IMR-90 (cell line): ENCODE data around the gene PTN. TPM values are rescaled to one million over a fixed set of nuclear protein-coding genes. Genes with fewer than 3 reads are reported as not detected.

Source experiments
- ATAC-seq: fragments of 200-7000 bp; cut with Tn5 transposase; 2 replicates; pipeline ENCODE4 v1.9.1; 2020; ENCODE audit warnings: low read depth, mild to moderate bottlenecking, moderate library complexity
- BruUV-seq: library from RNA; stranded (reverse); fragments of 400-500 nt; replicated peaks from 2 replicates; lab custom pipeline; 2021; lab: Mats Ljungman, UMichigan
- CTCF ChIA-PET: fragments of 300-600 bp; formaldehyde crosslinking; extraction: SDS; loops from one replicate; lab custom pipeline; 2021; ENCODE audit warnings: antibody characterized with exemption; lab: Yijun Ruan, JAX
- POLR2A ChIA-PET: fragments of 300-600 bp; sonication (Branson Sonifier 250); formaldehyde crosslinking; loops from one replicate; lab custom pipeline; 2022; ENCODE audit warnings: antibody characterized with exemption; ENCODE audit not compliant: unreplicated experiment; lab: Charles Lee
- DNase-seq: peaks from one replicate; pipeline ENCODE4 v3.0.0; 2013
- H2AFZ ChIP-seq: replicated peaks from 2 replicates; pipeline ENCODE3; 2013; ENCODE audit warnings: low read length, mild to moderate bottlenecking; ENCODE audit not compliant: poor library complexity
- H2AK5ac ChIP-seq: 2 replicates; pipeline ENCODE4 v1.6.1; 2013; ENCODE audit warnings: low read depth, low read length, inconsistent platforms
- H2AK9ac ChIP-seq: replicated peaks from 2 replicates; pipeline ENCODE3; 2013; ENCODE audit warnings: mild to moderate bottlenecking, low read depth, low read length, moderate library complexity; ENCODE audit not compliant: poor library complexity
- H2BK120ac ChIP-seq: 2 replicates; pipeline ENCODE4 v1.6.1; 2013; ENCODE audit warnings: low read depth, low read length, inconsistent platforms
- H2BK15ac ChIP-seq: 3 replicates; pipeline ENCODE4 v1.6.1; 2013; ENCODE audit warnings: low read depth, low read length, inconsistent platforms
- H2BK20ac ChIP-seq: 2 replicates; pipeline ENCODE4 v1.6.1; 2013; ENCODE audit warnings: low read depth, mild to moderate bottlenecking, inconsistent platforms, low read length, moderate library complexity
- H2BK5ac ChIP-seq: 2 replicates; pipeline ENCODE4 v1.6.1; 2013; ENCODE audit warnings: mild to moderate bottlenecking, low read depth, low read length, inconsistent platforms; ENCODE audit not compliant: poor library complexity, severe bottlenecking
- H3K14ac ChIP-seq: replicated peaks from 2 replicates; pipeline ENCODE4 v1.6.1; 2013; ENCODE audit warnings: low read depth, low read length, inconsistent platforms
- H3K18ac ChIP-seq: 2 replicates; pipeline ENCODE4 v1.6.1; 2013; ENCODE audit warnings: low read depth, low read length, control low read depth
- H3K23ac ChIP-seq: 2 replicates; pipeline ENCODE4 v1.6.1; 2013; ENCODE audit warnings: low read depth, low read length, inconsistent platforms
- H3K27ac ChIP-seq: 2 replicates; pipeline ENCODE4 v1.5.1; 2013; ENCODE audit warnings: mild to moderate bottlenecking, control low read depth, low read length; ENCODE audit not compliant: insufficient read depth
- H3K27me3 ChIP-seq: 2 replicates; pipeline ENCODE4 v1.6.1; 2013; ENCODE audit warnings: low read length; ENCODE audit not compliant: control insufficient read depth, insufficient read depth
- H3K36me3 ChIP-seq: 2 replicates; pipeline ENCODE4 v1.6.1; 2013; ENCODE audit warnings: low read length, mixed read lengths; ENCODE audit not compliant: control insufficient read depth, insufficient read depth
- H3K4ac ChIP-seq: 2 replicates; pipeline ENCODE4 v1.6.1; 2013; ENCODE audit warnings: low read depth, low read length, inconsistent platforms
- H3K4me1 ChIP-seq: 2 replicates; pipeline ENCODE4 v1.6.1; 2013; ENCODE audit warnings: low read length, mixed read lengths; ENCODE audit not compliant: control insufficient read depth, insufficient read depth
- H3K4me2 ChIP-seq: 2 replicates; pipeline ENCODE4 v1.6.1; 2013; ENCODE audit warnings: low read depth, mild to moderate bottlenecking, control low read depth, low read length, moderate library complexity
- H3K4me3 ChIP-seq: 2 replicates; pipeline ENCODE4 v1.5.1; 2013; ENCODE audit warnings: low read depth, mild to moderate bottlenecking, control low read depth, low read length, moderate library complexity; ENCODE audit not compliant: insufficient read depth
- H3K56ac ChIP-seq: 2 replicates; pipeline ENCODE4 v1.6.1; 2013; ENCODE audit warnings: low read length, inconsistent platforms; ENCODE audit not compliant: insufficient read depth; ENCODE audit errors: extremely low read depth
- H3K79me1 ChIP-seq, 2 experiments: 2 replicates each; pipeline ENCODE4 v1.6.1; 2013; ENCODE audit warnings: low read length in 2 of 2, inconsistent platforms in 1 of 2, low read depth in 1 of 2
- H3K9ac ChIP-seq: 2 replicates; pipeline ENCODE4 v1.6.1; 2013; ENCODE audit warnings: low read depth, low read length, control low read depth
- H3K9me1 ChIP-seq: 2 replicates; pipeline ENCODE4 v1.6.1; 2013; ENCODE audit warnings: low read length, inconsistent platforms; ENCODE audit not compliant: insufficient read depth
- H3K9me3 ChIP-seq: 2 replicates; pipeline ENCODE4 v1.6.1; 2013; ENCODE audit warnings: low read length; ENCODE audit not compliant: control insufficient read depth, insufficient read depth
- H4K20me1 ChIP-seq: 2 replicates; pipeline ENCODE4 v1.6.1; 2013; ENCODE audit warnings: low read length, inconsistent platforms; ENCODE audit not compliant: insufficient read depth
- H4K5ac ChIP-seq: 2 replicates; pipeline ENCODE4 v1.6.1; 2013; ENCODE audit warnings: mild to moderate bottlenecking, low read depth, low read length, control low read depth
- H4K8ac ChIP-seq, 2 experiments: 2 replicates each; pipeline ENCODE4 v1.6.1; 2013; ENCODE audit warnings: low read depth in 2 of 2, low read length in 2 of 2, control low read depth in 1 of 2, inconsistent platforms in 1 of 2
- H4K91ac ChIP-seq: 2 replicates; pipeline ENCODE4 v1.6.1; 2013; ENCODE audit warnings: low read depth, low read length, inconsistent platforms; ENCODE audit not compliant: insufficient read depth
- BHLHE40 ChIP-seq: fragments of 150-350 bp; IDR thresholded peaks from 2 replicates; pipeline ENCODE4 v1.6.1; 2016; ENCODE audit warnings: mild to moderate bottlenecking, low read depth, low read length
- CTCF ChIP-seq: conservative IDR thresholded peaks from 2 replicates; pipeline ENCODE4 v1.5.1; 2012; ENCODE audit warnings: mild to moderate bottlenecking, low read depth, low read length, improper control_type of control experiment
- ELK1 ChIP-seq: fragments of 150-350 bp; IDR thresholded peaks from 2 replicates; pipeline ENCODE4 v1.6.1; 2016; ENCODE audit warnings: low read depth, mild to moderate bottlenecking, low read length, moderate library complexity, borderline replicate concordance
- FOS ChIP-seq: fragments of 150-350 bp; IDR thresholded peaks from 2 replicates; pipeline ENCODE4 v1.6.1; 2016; ENCODE audit warnings: low read depth, low read length
- MAFK ChIP-seq: IDR thresholded peaks from 2 replicates; pipeline ENCODE4 v1.6.1; 2012; ENCODE audit warnings: low read depth, low read length, improper control_type of control experiment
- MAZ ChIP-seq: IDR thresholded peaks from 2 replicates; pipeline ENCODE4 v1.6.1; 2012; ENCODE audit warnings: low read depth, mild to moderate bottlenecking, low read length, improper control_type of control experiment, moderate library complexity, borderline replicate concordance
- MXI1 ChIP-seq: IDR thresholded peaks from 2 replicates; pipeline ENCODE4 v1.6.1; 2012; ENCODE audit warnings: low read depth, mild to moderate bottlenecking, low read length, moderate library complexity, borderline replicate concordance
- NFE2L2 ChIP-seq: fragments of 150-350 bp; IDR thresholded peaks from 2 replicates; pipeline ENCODE4 v1.6.1; 2016; ENCODE audit warnings: low read depth, mild to moderate bottlenecking, low read length
- POLR2A ChIP-seq: IDR thresholded peaks from 2 replicates; pipeline ENCODE4 v1.6.1; 2012; ENCODE audit warnings: mild to moderate bottlenecking, low read depth, low read length
- RAD21 ChIP-seq: IDR thresholded peaks from 2 replicates; pipeline ENCODE4 v1.6.1; 2012; ENCODE audit warnings: low read length, improper control_type of control experiment
- RCOR1 ChIP-seq: IDR thresholded peaks from 2 replicates; pipeline ENCODE4 v1.6.1; 2012; ENCODE audit warnings: mild to moderate bottlenecking, low read length, improper control_type of control experiment; ENCODE audit not compliant: insufficient replicate concordance
- SMC3 ChIP-seq: fragments of 150-350 bp; IDR thresholded peaks from 2 replicates; pipeline ENCODE4 v1.6.1; 2016; ENCODE audit warnings: low read depth, mild to moderate bottlenecking, antibody characterized with exemption, low read length, moderate library complexity
- WGBS, 2 experiments: methylation state at CpG; one replicate each; pipeline versions ENCODE4 v1.1.5 to v1.1.7; 2013; ENCODE audit warnings: missing lambda C conversion rate in 2 of 2; ENCODE audit not compliant: insufficient read length in 1 of 2; ENCODE audit errors: extremely low coverage in 2 of 2; 5-methylcytosine and 5-hydroxymethylcytosine counted together
- dilution Hi-C: fragments of 300-500 bp; cut with HindIII; formaldehyde crosslinking; loops from one replicate; pipeline ENCODE4 v1.14.3; 2018; ENCODE audit warnings: low sequenced_read_pairs; ENCODE audit not compliant: unreplicated experiment
- in situ Hi-C: fragments of 300-500 bp; cut with MboI; formaldehyde crosslinking; loops from 3 replicates; pipeline ENCODE4 v1.14.3; 2019; ENCODE audit warnings: low sequenced_read_pairs, inconsistent platforms, mixed read lengths
- intact Hi-C: fragments of 100-400 bp; cut with micrococcal nuclease; formaldehyde crosslinking; loops from 2 replicates; pipeline ENCODE4 v1.10.0; 2022
- polyA plus RNA-seq, 3 experiments: library from polyadenylated mRNA; depleted of rRNA; stranded (reverse); fragments of >200 nt; gene quantifications; 2 replicates each; pipeline ENCODE4 v1.2.3, GENCODE V29; 2012; ENCODE audit warnings: low replicate concordance in 1 of 3
- total RNA-seq: library from RNA; depleted of rRNA; stranded (reverse); fragments of >200 nt; gene quantifications from 2 replicates; pipeline ENCODE4 v1.2.3, GENCODE V29; 2012
- TF ChIP-seq, protein P1 (sequence below): fragments of 150-350 bp; IDR thresholded peaks from 2 replicates; pipeline ENCODE4 v1.6.1; 2017; ENCODE audit warnings: mild to moderate bottlenecking, antibody characterized with exemption, low read length, low read depth

Gene PTN
- total and polyA plus RNA-seq, 2 of the 4 experiments (the other 2 are of a cell fraction) = 61.7 to 186 TPM

DNA sequence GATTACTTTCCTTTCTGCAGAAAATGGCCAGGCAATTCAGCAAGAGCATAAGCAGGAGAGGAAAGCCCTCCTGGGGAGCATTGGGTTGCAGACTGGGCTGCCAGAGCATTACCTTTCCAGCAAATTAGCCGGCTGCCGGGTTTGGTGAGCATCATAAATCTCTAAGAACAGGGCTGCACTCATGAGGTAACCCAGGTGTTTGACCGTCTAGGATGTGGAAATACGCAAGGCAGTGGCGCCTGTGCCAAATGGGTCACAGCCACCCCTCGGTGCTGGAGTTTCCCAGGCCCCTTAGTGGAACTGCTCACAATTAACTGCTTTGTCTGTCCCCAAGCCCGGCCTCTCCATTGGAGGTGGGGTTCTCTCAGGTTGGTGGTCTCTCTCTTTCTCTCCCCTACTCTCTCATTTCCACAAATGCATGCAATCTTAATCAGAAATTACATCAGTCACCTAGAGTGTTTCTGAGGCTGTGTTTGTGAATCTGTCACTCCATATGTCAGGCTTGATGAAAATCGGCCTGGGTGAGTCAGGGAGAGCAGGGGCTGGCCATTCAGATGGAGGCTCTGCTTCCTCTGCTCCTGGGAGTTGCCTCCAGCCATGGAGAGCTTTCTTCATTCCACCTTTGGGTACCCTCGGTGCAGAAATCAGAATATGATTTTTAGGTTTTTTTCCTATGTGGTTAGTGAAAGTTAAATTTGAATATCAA, 26.7 kb downstream of the PTN start:
- ChIA-PET CTCF (no interaction called here), POLR2A (no interaction called here)
- H4K5ac ChIP-seq = no peak overlapping the region
- no peak overlapping the region for H4K8ac ChIP-seq
- no peak overlapping the region for H4K91ac ChIP-seq
- no TSS peak for BruUV-seq
- no peak overlapping the region for H2AK5ac ChIP-seq
- no peaks in the 10 kb centered on the region for H3K9me3 ChIP-seq
- no peak overlapping the region for H3K56ac ChIP-seq
- no peaks in the 10 kb centered on the region for H4K20me1 ChIP-seq
- no peak overlapping the region for H3K27ac ChIP-seq
- H2BK20ac ChIP-seq = no peak overlapping the region
- peaks cover 3 to 5% of the 10 kb centered on the region in 2 experiments; a peak in 1 of 4 replicates for H3K79me1 ChIP-seq
- peaks cover 4% of the 10 kb centered on the region for H3K4me1 ChIP-seq
- no peak overlapping the region for H2BK120ac ChIP-seq
- intact Hi-C loops (no loop called here), dilution Hi-C loops (no loop called here), in situ Hi-C loops (no loop called here)
- ATAC-seq = no peak
- H3K36me3 ChIP-seq = 0 out of 2 replicates have a peak, but pooled peaks cover 2% of the 10 kb centered on the region
- no peak overlapping the region; the same call in 2 of the 3 replicates for H2BK15ac ChIP-seq
- no peak overlapping the region for H3K4me2 ChIP-seq
- H3K4ac ChIP-seq = no peak overlapping the region; the same call in 1 of the 2 replicates
- no peak overlapping the region for H2BK5ac ChIP-seq
- H3K14ac ChIP-seq = 0 out of 2 replicates have a peak overlapping the region, but pooled peaks have one; percentile 29
- no peak overlapping the region for H3K4me3 ChIP-seq
- DNase-seq = no peak
- H2AK9ac ChIP-seq = no peak overlapping the region
- no peaks in the 10 kb centered on the region for H3K27me3 ChIP-seq
- H2AFZ ChIP-seq = no peak overlapping the region
- H3K23ac ChIP-seq = no peak overlapping the region
- no peaks in the 10 kb centered on the region for H3K9me1 ChIP-seq
- no peak for TF ChIP-seq FOS
- no peak for TF ChIP-seq ELK1
- no peak for TF ChIP-seq MAFK
- TF ChIP-seq RCOR1 = no peak
- TF ChIP-seq, protein P1, sequence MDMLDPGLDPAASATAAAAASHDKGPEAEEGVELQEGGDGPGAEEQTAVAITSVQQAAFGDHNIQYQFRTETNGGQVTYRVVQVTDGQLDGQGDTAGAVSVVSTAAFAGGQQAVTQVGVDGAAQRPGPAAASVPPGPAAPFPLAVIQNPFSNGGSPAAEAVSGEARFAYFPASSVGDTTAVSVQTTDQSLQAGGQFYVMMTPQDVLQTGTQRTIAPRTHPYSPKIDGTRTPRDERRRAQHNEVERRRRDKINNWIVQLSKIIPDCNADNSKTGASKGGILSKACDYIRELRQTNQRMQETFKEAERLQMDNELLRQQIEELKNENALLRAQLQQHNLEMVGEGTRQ = no peak
- TF ChIP-seq BHLHE40 = no peak
- no peak for TF ChIP-seq MXI1
- TF ChIP-seq NFE2L2 = no peak
- TF ChIP-seq POLR2A = no peak
- no peak for TF ChIP-seq SMC3
- no peak for TF ChIP-seq RAD21
- no peak for TF ChIP-seq MAZ
- TF ChIP-seq CTCF = no peak
- no peak overlapping the region for H3K18ac ChIP-seq
- WGBS, 2 experiments = 82% methylated on average over 2 of the region's 9 CpGs; no CpG with 5 or more reads in 1 of the 2 experiments
- no peak overlapping the region for H3K9ac ChIP-seq
